Activated gamma-delta T cell treated with Interleukin-2 at 50 U/mL for 16 hours (primary cell): Measurements from ENCODE around the gene PTPN5.
"Not testable (repeated sequence)": the region's sequence is repeated elsewhere in the genome, so short reads cannot be mapped to it uniquely, and the experiment has no call there.

ENCODE experiments used
- DNase-seq: peaks from one replicate; pipeline ENCODE4 v3.0.0-alpha.2; 2020

The PTPN5 gene

DNA sequence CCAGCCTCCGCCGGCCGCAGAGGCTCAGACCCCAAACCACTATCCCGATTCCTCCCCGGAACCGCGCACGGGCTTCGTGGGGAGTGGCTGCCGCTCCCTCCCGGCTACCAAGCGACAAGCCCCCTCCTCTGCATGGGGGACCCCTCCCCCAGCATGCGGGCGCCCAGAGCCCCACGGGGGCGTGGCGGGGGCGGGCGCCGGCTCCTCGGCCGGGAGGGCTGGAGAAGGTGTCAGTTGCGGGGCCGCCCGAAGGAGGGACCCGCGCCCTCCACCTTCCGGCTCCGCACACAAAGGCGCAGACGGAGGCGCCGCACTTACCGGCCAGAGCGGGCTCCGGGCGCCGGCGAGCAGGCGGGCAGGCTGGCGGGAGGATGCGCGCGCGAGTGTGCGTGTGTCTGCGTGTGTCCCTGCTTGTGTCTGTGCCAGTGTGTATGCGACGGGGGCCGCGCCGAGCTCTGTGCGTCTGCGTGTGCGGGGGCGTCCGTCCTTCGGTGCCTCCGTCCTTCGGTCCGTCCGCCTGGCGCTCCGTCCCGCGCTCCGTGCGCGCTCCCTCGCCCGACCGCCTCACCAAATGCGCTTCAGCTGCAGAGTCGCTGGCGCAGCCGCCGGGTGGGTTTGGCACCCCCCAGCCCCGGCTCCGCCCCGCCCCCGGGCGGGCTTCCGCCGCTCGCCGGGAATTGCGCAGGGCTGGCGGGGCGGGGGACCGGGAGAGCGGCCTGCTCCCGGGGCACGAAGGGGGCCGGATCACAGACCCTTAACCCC is at the start of gene PTPN5:
PTPN5 (minus strand) TSS at position 592 of the 762 bp plus-strand sequence. CDS start 19,840 bp downstream, outside the sequence.
- DNase-seq = no peak

DNA sequence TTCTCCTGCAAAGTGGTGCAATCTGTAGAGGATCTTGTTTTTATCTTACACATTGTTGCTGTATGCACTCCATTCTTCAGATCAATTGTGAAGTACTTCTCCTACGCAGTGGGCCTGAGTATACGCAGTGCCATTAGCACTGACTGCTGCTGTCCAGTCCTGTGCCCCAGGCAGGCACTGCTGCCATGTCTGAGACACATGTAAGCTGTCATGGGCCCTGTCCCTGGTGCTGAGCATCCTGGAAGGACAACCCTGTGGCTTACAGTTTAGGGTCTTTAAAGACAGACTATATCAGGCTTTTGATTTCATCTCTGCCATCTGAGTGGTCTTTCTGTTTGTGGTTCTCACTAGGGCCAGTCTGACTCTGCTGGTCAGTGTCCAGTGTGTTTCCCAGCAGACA is 44.8 kb upstream of the PTPN5 start:
- no peak for DNase-seq

GRCh38 chr11:18834754-18835466 is 43.3 kb upstream of the PTPN5 start:
- DNase-seq = no peak

- DNase-seq = not testable (repeated sequence)
Measured at GRCh38 chr11:18820160-18820559, 28.6 kb upstream of the PTPN5 start.

DNA sequence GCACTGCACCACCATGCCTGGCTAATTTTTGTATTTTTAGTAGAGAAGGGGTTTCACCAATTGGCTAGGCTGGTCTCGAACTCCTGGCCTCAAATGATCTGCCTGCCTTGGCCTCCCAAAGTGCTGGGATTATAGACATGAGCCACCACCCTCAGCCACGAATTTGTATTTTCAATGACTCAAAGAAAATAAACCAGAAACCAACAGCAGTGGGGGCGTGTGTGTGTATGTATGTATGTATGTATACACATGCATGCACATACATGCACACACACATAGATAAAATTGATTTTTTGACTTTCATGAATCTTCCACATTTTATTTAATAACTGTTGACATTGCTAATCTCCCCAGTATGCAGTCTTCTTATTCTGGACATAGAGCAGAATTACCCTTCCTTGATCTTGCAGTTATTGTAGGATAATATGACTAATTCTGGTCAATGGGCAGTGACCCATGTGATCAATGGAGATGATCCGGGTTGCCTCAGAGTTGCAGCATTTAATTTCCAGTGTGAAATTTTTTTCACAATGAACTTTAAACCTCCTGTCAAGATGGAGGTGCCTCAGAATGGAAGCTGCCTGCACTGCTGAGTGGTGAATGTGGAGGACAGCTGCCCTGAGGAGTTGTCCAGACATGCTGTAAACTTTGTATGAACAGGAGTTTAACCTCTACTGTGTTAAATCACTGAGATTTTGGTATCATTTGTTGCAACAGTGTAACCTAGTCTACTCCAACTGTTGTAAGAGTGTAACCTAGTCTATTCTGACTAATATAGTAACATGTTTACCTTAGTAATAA is 12.8 kb upstream of the PTPN5 start:
- DNase-seq = no peak

GRCh38 chr11:18802381-18803257 is 11.0 kb upstream of the PTPN5 start:
- peak; percentile 15 for DNase-seq

GRCh38 chr11:18798799-18799469 is 7.3 kb upstream of the PTPN5 start:
- no peak for DNase-seq

DNA sequence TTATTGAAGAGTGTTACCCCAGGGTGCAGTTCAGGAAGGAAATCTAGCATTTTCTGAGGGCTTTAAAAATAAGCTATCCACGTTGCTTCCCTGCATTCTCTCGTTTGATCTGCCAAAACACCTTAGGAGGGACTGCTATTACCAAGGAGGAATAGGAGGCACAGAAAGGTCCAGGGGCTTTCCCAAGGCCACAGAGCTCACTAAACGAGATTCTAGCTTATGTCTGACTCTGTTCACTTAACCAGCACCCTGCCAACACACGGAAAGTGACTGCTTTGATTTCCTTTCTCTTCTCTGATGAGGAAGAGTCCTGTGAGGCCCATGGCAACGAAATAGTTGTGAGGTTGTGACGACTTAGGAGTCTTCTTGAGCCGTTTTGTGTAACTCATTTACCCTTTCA is 3.4 kb upstream of the PTPN5 start:
- DNase-seq = no peak

GRCh38 chr11:18792827-18793226 is 1.2 kb upstream of the PTPN5 start:
- DNase-seq = no peak

DNA sequence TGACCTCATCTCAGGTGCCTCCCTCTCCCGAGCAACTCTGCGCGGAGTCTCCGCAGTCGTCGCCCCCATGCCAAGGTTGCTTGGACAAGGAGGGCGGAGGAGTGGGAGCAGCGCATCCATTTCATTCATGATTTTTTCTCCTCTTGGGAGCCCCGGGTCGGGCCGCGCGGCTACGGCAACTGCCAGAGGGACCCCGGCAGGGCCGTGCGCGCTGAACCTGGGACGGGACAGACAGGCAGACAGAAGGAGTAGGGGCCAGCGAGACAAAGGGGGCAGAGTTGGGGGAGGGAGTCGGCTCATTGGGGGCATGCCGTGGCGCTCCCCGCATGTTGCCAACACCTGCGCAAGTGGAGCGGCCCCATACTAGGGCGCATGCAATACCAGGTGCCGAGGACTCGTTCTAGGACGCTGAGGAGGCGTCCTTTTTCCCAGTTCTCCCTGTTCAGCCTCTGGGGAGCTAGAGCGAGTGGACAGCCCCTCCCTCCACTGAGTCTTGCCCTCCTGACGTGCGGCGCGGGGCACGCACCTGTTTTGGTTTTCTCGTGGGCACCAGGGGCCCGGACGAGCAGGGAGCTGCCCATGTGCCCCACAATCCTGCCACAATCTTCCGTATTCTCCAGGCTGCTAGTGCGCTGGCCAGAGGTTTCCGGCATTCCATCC is 501 bp upstream of the PTPN5 start:
- no peak for DNase-seq

DNA sequence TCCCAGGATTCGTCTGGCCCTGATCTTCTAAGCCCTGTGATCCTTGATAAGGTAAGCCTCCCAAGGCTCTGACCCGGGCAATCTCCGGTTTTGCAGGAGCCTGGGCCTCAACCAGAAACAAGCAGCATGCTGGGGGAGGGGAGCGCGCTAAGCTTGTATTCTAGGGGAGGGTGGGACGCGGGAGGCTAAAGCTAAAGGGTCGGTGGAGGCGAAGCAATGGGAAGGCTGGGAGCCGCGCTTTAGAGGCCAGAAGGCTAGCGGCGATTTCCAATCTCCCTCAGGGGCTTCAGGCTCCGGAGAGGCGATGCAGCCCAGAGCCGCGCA is 753 bp downstream of the PTPN5 start:
- no peak for DNase-seq

DNA sequence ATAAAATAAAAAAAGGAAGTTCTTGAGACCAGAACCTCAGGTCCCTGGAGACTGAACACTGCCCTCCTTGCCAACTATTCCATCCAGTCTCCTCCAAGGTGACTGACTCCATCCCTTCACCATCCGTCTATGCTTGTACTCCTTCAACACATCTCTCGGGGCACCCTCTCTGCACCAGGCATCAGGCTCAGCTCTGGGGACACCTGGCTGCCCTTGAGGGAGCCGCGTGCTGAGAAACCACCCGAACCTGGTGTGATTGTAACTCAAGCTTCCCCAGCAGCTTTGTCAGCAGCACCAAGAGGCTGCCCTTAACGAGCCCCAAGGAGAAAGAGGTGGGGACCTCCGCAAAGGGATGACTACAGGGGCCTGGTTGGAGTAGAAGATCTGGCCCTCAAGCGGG is 1.7 kb downstream of the PTPN5 start:
- no peak for DNase-seq

DNA sequence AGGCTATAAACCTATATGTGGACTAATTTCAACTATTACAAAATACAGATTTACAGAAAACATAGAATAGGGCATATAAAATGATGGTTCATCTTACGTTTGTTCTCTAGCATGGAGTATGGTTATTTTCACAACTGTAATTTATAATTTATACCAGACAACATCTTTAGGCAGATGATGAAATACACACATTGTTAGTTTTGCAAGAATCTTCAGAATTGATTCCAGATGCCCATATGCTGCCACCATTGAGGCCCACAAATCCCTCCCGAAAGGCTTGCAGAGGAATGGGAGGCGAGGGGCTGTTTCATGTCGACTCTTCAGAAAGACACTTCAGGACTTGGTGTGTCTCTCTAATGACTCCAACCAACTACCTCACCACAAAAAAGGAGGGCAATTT is 6.2 kb downstream of the PTPN5 start:
- DNase-seq = no peak

- no peak for DNase-seq
Measured at GRCh38 chr11:18780896-18781295, 10.7 kb downstream of the PTPN5 start.

DNA sequence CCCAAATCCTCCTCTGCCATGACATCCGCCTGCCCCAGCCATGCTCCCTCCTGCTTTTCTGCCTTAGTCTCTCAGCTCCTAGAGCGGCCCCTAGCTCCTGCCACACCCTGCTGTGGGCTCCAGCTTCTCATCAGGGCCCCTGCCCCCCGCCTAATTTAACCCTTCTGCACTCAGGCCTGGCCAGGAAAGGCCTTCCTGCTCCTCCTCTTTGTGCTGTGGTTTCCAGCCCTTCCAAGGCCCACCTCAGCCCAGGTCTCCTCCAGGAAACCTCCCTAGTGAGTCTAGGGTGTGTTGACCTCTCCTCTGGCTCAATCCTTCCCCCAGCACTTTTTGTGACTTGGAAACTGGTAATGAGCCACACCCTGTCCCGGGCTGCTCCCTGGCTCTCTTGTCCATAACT is 11.3 kb downstream of the PTPN5 start:
- DNase-seq = no peak

- no peak for DNase-seq
Measured at GRCh38 chr11:18778468-18778867, 13.1 kb downstream of the PTPN5 start.

- no peak for DNase-seq
Measured at GRCh38 chr11:18776324-18776723, 15.3 kb downstream of the PTPN5 start.

- DNase-seq = peak; percentile 21
Measured at GRCh38 chr11:18775492-18776292, 15.9 kb downstream of the PTPN5 start.

DNA sequence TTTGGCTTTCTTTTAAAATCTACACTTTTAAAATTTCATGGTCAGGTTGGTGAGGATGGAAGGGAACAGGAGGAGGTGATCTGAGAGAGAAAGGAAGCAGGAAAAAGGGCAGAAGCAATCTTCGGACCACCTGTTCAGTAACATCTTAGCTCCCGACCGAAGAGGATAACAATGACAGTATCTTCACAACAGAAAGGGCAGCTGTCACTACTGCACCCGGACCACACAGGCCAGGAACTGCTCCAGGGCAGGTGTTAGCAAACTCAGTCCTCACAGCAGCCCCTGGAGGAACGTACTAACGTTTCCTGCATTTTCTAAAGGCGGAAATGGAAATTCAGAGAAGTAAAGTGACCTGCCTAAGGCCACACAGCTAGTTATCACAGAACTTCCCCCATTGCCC is 16.8 kb downstream of the PTPN5 start:
- DNase-seq = no peak

DNA sequence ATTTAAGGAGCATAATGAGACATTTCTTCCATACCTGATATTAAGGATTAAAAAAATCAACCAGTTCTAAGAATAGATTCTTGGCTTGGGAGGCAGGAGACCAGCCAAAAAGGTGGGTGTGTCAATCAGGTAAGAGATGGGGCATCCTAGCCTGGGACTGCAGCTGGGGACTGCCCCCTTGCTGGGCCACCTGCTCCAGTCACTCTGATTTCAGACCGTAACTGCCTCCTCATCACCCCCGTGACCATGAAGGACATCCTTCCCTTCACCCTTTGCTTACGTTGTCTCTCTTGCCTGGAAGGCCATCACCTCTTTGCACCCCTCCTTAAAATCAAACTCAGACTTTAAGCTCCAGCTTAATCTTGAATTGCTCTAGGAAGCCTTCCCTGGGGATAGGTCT is 17.9 kb downstream of the PTPN5 start:
- DNase-seq = no peak

- no peak for DNase-seq
Measured at GRCh38 chr11:18773104-18773503, 18.5 kb downstream of the PTPN5 start.
